ENCODE data around the gene SLC35F6.

DNA sequence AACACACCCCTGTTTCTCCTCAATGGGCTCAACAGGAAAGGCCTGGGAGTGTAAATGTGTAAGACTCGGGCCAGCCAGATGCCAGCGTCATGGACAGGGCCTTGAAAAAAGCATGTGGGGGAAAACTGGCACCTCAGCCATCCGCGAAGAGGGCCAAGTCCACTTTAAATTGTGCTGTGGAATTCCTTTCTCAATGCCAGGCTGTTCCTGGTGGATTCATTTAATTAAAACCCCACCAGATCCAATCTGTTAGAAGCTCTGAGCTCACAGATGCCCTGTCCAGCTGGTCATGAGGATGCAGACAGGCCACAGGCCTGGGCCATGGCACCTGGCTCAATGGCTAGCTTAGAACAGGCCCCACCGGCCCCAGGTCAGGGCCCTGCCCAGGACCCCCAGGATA, 46.7 kb upstream of the SLC35F6 start:
- TF ChIP-seq, protein P1, sequence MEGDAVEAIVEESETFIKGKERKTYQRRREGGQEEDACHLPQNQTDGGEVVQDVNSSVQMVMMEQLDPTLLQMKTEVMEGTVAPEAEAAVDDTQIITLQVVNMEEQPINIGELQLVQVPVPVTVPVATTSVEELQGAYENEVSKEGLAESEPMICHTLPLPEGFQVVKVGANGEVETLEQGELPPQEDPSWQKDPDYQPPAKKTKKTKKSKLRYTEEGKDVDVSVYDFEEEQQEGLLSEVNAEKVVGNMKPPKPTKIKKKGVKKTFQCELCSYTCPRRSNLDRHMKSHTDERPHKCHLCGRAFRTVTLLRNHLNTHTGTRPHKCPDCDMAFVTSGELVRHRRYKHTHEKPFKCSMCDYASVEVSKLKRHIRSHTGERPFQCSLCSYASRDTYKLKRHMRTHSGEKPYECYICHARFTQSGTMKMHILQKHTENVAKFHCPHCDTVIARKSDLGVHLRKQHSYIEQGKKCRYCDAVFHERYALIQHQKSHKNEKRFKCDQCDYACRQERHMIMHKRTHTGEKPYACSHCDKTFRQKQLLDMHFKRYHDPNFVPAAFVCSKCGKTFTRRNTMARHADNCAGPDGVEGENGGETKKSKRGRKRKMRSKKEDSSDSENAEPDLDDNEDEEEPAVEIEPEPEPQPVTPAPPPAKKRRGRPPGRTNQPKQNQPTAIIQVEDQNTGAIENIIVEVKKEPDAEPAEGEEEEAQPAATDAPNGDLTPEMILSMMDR (IDR thresholded peaks at IDR 0.05) = no peak
- TF ChIP-seq ZFX (IDR thresholded peaks at IDR 0.05; ENCODE audit: borderline replicate concordance) = no peak

Data from 22Rv1 (cell line).